ENCODE data around the gene TFR2. TPM values are rescaled to one million over a fixed set of nuclear protein-coding genes. Genes with fewer than 3 reads are reported as not detected.
A peak's percentile ranks its signal among the peaks of the same experiment; 100 is the strongest.

Gene TFR2
- total and polyA plus RNA-seq, 5 experiments from 2014 or later, result 0.51 to 5.9 (median 1.3) TPM

- H3K9me3 Mint-ChIP-seq, result no peaks in the 10 kb centered on the region
- H3K4me3 Mint-ChIP-seq, result no peak overlapping the region
- ATAC-seq, result no peak
- peaks cover 4 to 8% (median 6%) of the 10 kb centered on the region in 4 donors for H3K4me1 Mint-ChIP-seq
- peaks cover 0 to 2% (median 0%) of the 10 kb centered on the region in 3 donors for H3K36me3 Mint-ChIP-seq
- DNase-seq, result no peak
- H3K27ac Mint-ChIP-seq, result no peak overlapping the region
- no peaks in the 10 kb centered on the region for H3K27me3 Mint-ChIP-seq
- POLR2A ChIA-PET, result interaction anchor here (1.2 to 2.5 kb wide), 3 partner anchors 8 to 35 kb away, joined by 3 to 9 read pairs (median 8); partner anchors contain the start of genes FBXO24, LRCH4 and MOSPD3
Measured at GRCh38 chr7:100620804-100621203, 20.5 kb downstream of the TFR2 start.

- H3K27ac Mint-ChIP-seq, result no peak overlapping the region
- H3K36me3 Mint-ChIP-seq, result peaks cover 0 to 2% (median 0%) of the 10 kb centered on the region in 3 donors
- no peaks in the 10 kb centered on the region for H3K9me3 Mint-ChIP-seq
- POLR2A ChIA-PET, result interaction anchor here (0.5 to 2.5 kb wide), 5 partner anchors 8 to 610 kb away, joined by 3 to 9 read pairs (median 5); partner anchors contain the start of genes FBXO24, LRCH4 and MOSPD3
- no peaks in the 10 kb centered on the region for H3K27me3 Mint-ChIP-seq
- H3K4me1 Mint-ChIP-seq, result peaks cover 0 to 4% (median 1%) of the 10 kb centered on the region in 4 donors
- H3K4me3 Mint-ChIP-seq, result no peak overlapping the region
- DNase-seq (no peak), ATAC-seq (no peak)
Measured at GRCh38 chr7:100620239-100620638, 21.1 kb downstream of the TFR2 start.

GRCh38 chr7:100614308-100614861 is 27.0 kb downstream of the TFR2 start:
- POLR2A ChIA-PET, result interaction anchor here (0.7 to 6.7 kb wide), 8 partner anchors 9 to 725 kb away, joined by 3 to 128 read pairs (median 12); partner anchors contain the start of genes FBXO24 and LRCH4

GRCh38 chr7:100613412-100614175 is 27.8 kb downstream of the TFR2 start:
- no peak for DNase-seq

More at GRCh38 chr7:100614308-100614861, 27.0 kb downstream of the TFR2 start:
- ATAC-seq (no peak), DNase-seq (no peak)
- peak overlapping the region in 1 of 10 donors; percentile 4 for H3K27ac Mint-ChIP-seq
- peaks cover 9 to 23% (median 20%) of the 10 kb centered on the region in 4 donors for H3K4me1 Mint-ChIP-seq
- peak overlapping the region in 4 of 10 donors; percentile 43 to 95 (median 88) for H3K4me3 Mint-ChIP-seq
- H3K27me3 Mint-ChIP-seq, result no peaks in the 10 kb centered on the region
- H3K36me3 Mint-ChIP-seq, result peaks cover 0 to 6% (median 0%) of the 10 kb centered on the region in 3 donors
- no peaks in the 10 kb centered on the region for H3K9me3 Mint-ChIP-seq

GRCh38 chr7:100612730-100613390 is 28.5 kb downstream of the TFR2 start:
- peak in 1 of 2 donors; percentile 17 for ATAC-seq
- no peaks in the 10 kb centered on the region for H3K9me3 Mint-ChIP-seq
- peak overlapping the region; percentile 82 to 99 (median 96) for H3K4me3 Mint-ChIP-seq
- H3K27ac Mint-ChIP-seq, result peak overlapping the region; percentile 31 to 98 (median 90)
- no peaks in the 10 kb centered on the region for H3K27me3 Mint-ChIP-seq
- H3K4me1 Mint-ChIP-seq, result peaks cover 10 to 23% (median 21%) of the 10 kb centered on the region in 4 donors
- peaks cover 0 to 6% (median 0%) of the 10 kb centered on the region in 3 donors for H3K36me3 Mint-ChIP-seq
- DNase-seq, result peak in 7 of 10 donors; percentile 29 to 67 (median 47)
- POLR2A ChIA-PET, result interaction anchor here (0.6 to 6.7 kb wide), 27 partner anchors 8 to 262 kb away, joined by 3 to 128 read pairs (median 7); partner anchors contain the start of genes FBXO24, GIGYF1, GNB2 and LRCH4

More at GRCh38 chr7:100613412-100614175, 27.8 kb downstream of the TFR2 start:
- peaks cover 10 to 23% (median 21%) of the 10 kb centered on the region in 4 donors for H3K4me1 Mint-ChIP-seq
- no peaks in the 10 kb centered on the region for H3K9me3 Mint-ChIP-seq
- H3K4me3 Mint-ChIP-seq, result peak overlapping the region; percentile 61 to 97 (median 88)
- POLR2A ChIA-PET, result interaction anchor here (0.6 to 6.7 kb wide), 16 partner anchors 8 to 724 kb away, joined by 3 to 128 read pairs (median 10); partner anchors contain the start of genes FBXO24, GIGYF1, LRCH4 and MEPCE
- H3K27ac Mint-ChIP-seq, result peak overlapping the region in 5 of 10 donors; percentile 3 to 88 (median 53)
- ATAC-seq, result no peak
- no peaks in the 10 kb centered on the region for H3K27me3 Mint-ChIP-seq
- peaks cover 0 to 6% (median 0%) of the 10 kb centered on the region in 3 donors for H3K36me3 Mint-ChIP-seq

GRCh38 chr7:100611983-100612729 is 29.2 kb downstream of the TFR2 start, which contains the start of gene MOSPD3:
TSS of gene MOSPD3 (plus strand) at chr7:100612540. CDS start at chr7:100612792, 252 bp downstream.
- Mint-ChIP-seq H3K27ac (peak within 1 kb of the TSS; percentile 96 to 100 (median 100)), H3K27me3 (no peaks in the 10 kb centered on the region), H3K4me1 (peaks cover 10 to 23% (median 21%) of the 10 kb centered on the region in 4 donors), H3K9me3 (no peaks in the 10 kb centered on the region), H3K4me3 (peak within 1 kb of the TSS; percentile 95 to 100 (median 98)), H3K36me3 (peaks cover 0 to 6% (median 0%) of the 10 kb centered on the region in 3 donors)
- DNase-seq (peak; percentile 95 to 100 (median 98)), ATAC-seq (peak; percentile 89 to 92)
- POLR2A ChIA-PET, result interaction anchor here (0.7 to 6.7 kb wide), 27 partner anchors 9 to 354 kb away, joined by 3 to 128 read pairs (median 7); partner anchors contain the start of genes FBXO24, GIGYF1, GNB2 and LRCH4

- peak overlapping the region in 5 of 10 donors; percentile 0 to 97 (median 20) for H3K4me3 Mint-ChIP-seq
- DNase-seq, result no peak
- ATAC-seq, result no peak
- H3K36me3 Mint-ChIP-seq, result peaks cover 0 to 4% (median 0%) of the 10 kb centered on the region in 3 donors
- H3K27me3 Mint-ChIP-seq, result no peaks in the 10 kb centered on the region
- H3K4me1 Mint-ChIP-seq, result peaks cover 14 to 33% (median 30%) of the 10 kb centered on the region in 4 donors
- no peaks in the 10 kb centered on the region for H3K9me3 Mint-ChIP-seq
- peak overlapping the region in 3 of 10 donors; percentile 8 to 46 (median 13) for H3K27ac Mint-ChIP-seq
- POLR2A ChIA-PET, result interaction anchor here (0.5 to 6.7 kb wide), 3 partner anchors 25 to 132 kb away, joined by 3 to 128 read pairs (median 3); partner anchors contain the start of genes FBXO24 and LRCH4
Measured at GRCh38 chr7:100609958-100610357, 31.4 kb downstream of the TFR2 start.

GRCh38 chr7:100607111-100607510 is 34.2 kb downstream of the TFR2 start:
- POLR2A ChIA-PET, result interaction anchor here (0.5 to 4.7 kb wide), 3 partner anchors 16 to 42 kb away, joined by 6 to 64 read pairs (median 7); partner anchors contain the start of genes FBXO24 and LRCH4
- Mint-ChIP-seq H3K4me1 (peaks cover 10 to 35% (median 23%) of the 10 kb centered on the region in 4 donors), H3K9me3 (no peaks in the 10 kb centered on the region), H3K27me3 (no peaks in the 10 kb centered on the region), H3K4me3 (peak overlapping the region in 7 of 10 donors; percentile 12 to 49 (median 24)), H3K36me3 (no peaks in the 10 kb centered on the region), H3K27ac (peak overlapping the region in 3 of 10 donors; percentile 47 to 83 (median 56))
- DNase-seq (no peak), ATAC-seq (no peak)

- peak overlapping the region in 8 of 10 donors; percentile 42 to 95 (median 86) for H3K4me3 Mint-ChIP-seq
- H3K27ac Mint-ChIP-seq, result peak overlapping the region in 6 of 10 donors; percentile 13 to 77 (median 40)
- peaks cover 12 to 36% (median 20%) of the 10 kb centered on the region in 4 donors for H3K4me1 Mint-ChIP-seq
Measured at GRCh38 chr7:100606313-100606712, 35.0 kb downstream of the TFR2 start.

GRCh38 chr7:100604976-100605911 is 36.1 kb downstream of the TFR2 start:
- peak overlapping the region; percentile 75 to 95 (median 89) for H3K4me3 Mint-ChIP-seq
- ATAC-seq, result peak; percentile 33 to 52
- POLR2A ChIA-PET, result interaction anchor here (0.5 to 4.7 kb wide), 14 partner anchors 9 to 128 kb away, joined by 3 to 64 read pairs (median 4); partner anchors contain the start of genes FBXO24 and LRCH4

More at GRCh38 chr7:100606313-100606712, 35.0 kb downstream of the TFR2 start:
- DNase-seq (no peak), ATAC-seq (no peak)
- H3K27me3 Mint-ChIP-seq, result no peaks in the 10 kb centered on the region
- POLR2A ChIA-PET, result interaction anchor here (0.7 to 4.7 kb wide), 5 partner anchors 21 to 89 kb away, joined by 3 to 64 read pairs (median 6); partner anchors contain the start of genes FBXO24 and LRCH4
- H3K36me3 Mint-ChIP-seq, result no peaks in the 10 kb centered on the region
- H3K9me3 Mint-ChIP-seq, result no peaks in the 10 kb centered on the region

More at GRCh38 chr7:100604976-100605911, 36.1 kb downstream of the TFR2 start:
- DNase-seq, result peak in 6 of 10 donors; percentile 35 to 53 (median 46)
- Mint-ChIP-seq H3K9me3 (no peaks in the 10 kb centered on the region), H3K36me3 (no peaks in the 10 kb centered on the region), H3K27me3 (no peaks in the 10 kb centered on the region), H3K27ac (peak overlapping the region in 9 of 10 donors; percentile 32 to 92 (median 81)), H3K4me1 (peaks cover 12 to 33% (median 18%) of the 10 kb centered on the region in 4 donors)
